ENCODE results near the gene DCTN5. TPM values are rescaled to one million over a fixed set of nuclear protein-coding genes. Genes with fewer than 3 reads are reported as not detected.

Gene DCTN5
- total and polyA plus RNA-seq, 2 of the 13 experiments (the other 11 are each of a cell fraction or from before 2014, with no cell fraction given), result 105 to 207 TPM

GRCh38 chr16:23704772-23705516 lies 63.7 kb downstream of the DCTN5 start (continued):
- no peak for TF ChIP-seq ZNF251 (CRISPR knock-in tag; IDR thresholded peaks at IDR 0.05)
- TF ChIP-seq FUBP1 (CRISPR knock-in tag; IDR thresholded peaks at IDR 0.05; ENCODE audit: borderline replicate concordance), result no peak
- TF ChIP-seq ZNF337 (CRISPR knock-in tag; IDR thresholded peaks at IDR 0.05; ENCODE audit: borderline replicate concordance, low read depth), result no peak
- TF ChIP-seq JUND (CRISPR knock-in tag; IDR thresholded peaks at IDR 0.05), result no peak
- no peak for TF ChIP-seq FOXM1 (CRISPR knock-in tag; IDR thresholded peaks at IDR 0.05)
- TF ChIP-seq RAD21 (CRISPR knock-in tag; IDR thresholded peaks at IDR 0.05), result 0 out of 2 replicates have a peak, but pooled peaks have one; percentile 10
- peak; percentile 70; the same call in 1 of the 2 replicates for TF ChIP-seq NFE2L1 (CRISPR knock-in tag; IDR thresholded peaks at IDR 0.05; ENCODE audit: borderline replicate concordance)
- TF ChIP-seq ZFP62 (CRISPR knock-in tag; IDR thresholded peaks at IDR 0.05), result no peak
- TF ChIP-seq BCLAF1 (IDR thresholded peaks at IDR 0.05), result no peak
- TF ChIP-seq SRY (CRISPR knock-in tag; IDR thresholded peaks at IDR 0.05), result peak; percentile 54; the same call in 1 of the 2 replicates
- 0 out of 2 replicates have a peak, but pooled peaks have one; percentile 29 for TF ChIP-seq ZMYM2 (CRISPR knock-in tag; IDR thresholded peaks at IDR 0.05)
- TF ChIP-seq SRF (IDR thresholded peaks at IDR 0.05; ENCODE audit: low read depth, low read length), result no peak
- no peak for TF ChIP-seq GLMP (CRISPR knock-in tag; IDR thresholded peaks at IDR 0.05; ENCODE audit: borderline replicate concordance)
- TF ChIP-seq DNMT3B (CRISPR knock-in tag; conservative IDR thresholded peaks at IDR 0.05), result no peak
- TF ChIP-seq AGO2 (optimal IDR thresholded peaks at IDR 0.05; ENCODE audit: low read depth, low read length), result no peak
- TF ChIP-seq PHF5A (CRISPR knock-in tag; IDR thresholded peaks at IDR 0.05; ENCODE audit: low read depth, unreplicated experiment), result no peak
- TF ChIP-seq LRRFIP1 (CRISPR knock-in tag; conservative IDR thresholded peaks at IDR 0.05), result no peak
- TF ChIP-seq ZNF382 (CRISPR knock-in tag; IDR thresholded peaks at IDR 0.05; ENCODE audit: borderline replicate concordance), result no peak
- TF ChIP-seq ZNF503 (CRISPR knock-in tag; IDR thresholded peaks at IDR 0.05), result no peak
